ENCODE measurements around the gene KIF15.
"Not testable (repeated sequence)": the region's sequence is repeated elsewhere in the genome, so short reads cannot be mapped to it uniquely, and the experiment has no call there.

Gene KIF15

GRCh38 chr3:44761424-44762169 is at the start of gene KIF15, which contains the start of gene KIAA1143:
KIF15 (plus strand) TSS chr3:44761794; CDS start chr3:44761866, 72 bp downstream.
KIAA1143 (minus strand) TSS chr3:44761619; CDS start chr3:44761602, 17 bp downstream.
- DNase-seq, result peak; percentile 85

DNA sequence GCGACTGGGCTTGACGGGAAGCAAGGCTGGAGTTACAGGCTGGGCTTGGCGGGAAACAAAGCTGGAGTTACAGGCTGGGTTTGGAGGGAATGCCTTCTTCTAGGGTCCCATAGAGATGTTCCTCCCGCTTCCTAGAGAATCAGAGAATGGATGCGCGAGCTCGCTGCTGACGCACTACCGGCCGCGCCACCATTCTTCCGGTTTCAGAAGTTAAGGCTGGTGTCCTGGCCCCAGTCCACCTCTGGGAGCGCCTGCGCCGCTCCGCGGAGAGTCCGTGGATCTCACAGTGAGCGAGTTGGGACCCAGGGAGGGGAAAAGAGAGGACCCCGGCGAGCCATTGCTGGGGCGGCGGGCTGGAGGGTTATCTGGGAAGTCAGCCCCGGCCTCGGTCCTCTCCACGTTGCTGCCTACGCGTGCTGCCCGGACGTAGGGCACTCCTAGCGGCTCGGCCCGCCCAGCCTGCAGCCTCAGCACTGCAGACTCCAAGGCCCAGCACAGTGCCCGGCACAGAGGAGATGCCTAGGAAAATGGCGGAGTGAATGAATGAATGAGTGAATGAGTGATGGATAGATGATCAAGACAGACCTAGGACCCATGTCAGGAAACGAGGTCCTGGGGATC is 49.0 kb upstream of the KIF15 start, which contains the start of gene ZNF502:
ZNF502 (plus strand) TSS at position 206 of the 621 bp plus-strand sequence. CDS start 7,602 bp downstream, outside the sequence.
- peak; percentile 80 for DNase-seq

- no peak for DNase-seq
These were observed 40.1 kb upstream of the KIF15 start for GRCh38 chr3:44721231-44722102.

DNA sequence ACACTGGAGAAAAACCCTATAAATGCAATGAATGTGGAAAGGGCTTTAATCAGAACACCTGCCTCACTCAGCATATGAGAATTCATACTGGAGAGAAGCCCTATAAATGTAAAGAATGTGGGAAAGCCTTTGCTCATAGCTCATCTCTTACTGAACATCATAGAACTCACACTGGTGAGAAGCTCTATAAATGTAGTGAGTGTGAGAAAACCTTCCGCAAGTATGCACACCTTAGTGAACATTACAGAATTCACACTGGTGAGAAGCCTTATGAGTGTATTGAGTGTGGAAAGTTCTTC is 39.5 kb upstream of the KIF15 start:
- no peak for DNase-seq

DNA sequence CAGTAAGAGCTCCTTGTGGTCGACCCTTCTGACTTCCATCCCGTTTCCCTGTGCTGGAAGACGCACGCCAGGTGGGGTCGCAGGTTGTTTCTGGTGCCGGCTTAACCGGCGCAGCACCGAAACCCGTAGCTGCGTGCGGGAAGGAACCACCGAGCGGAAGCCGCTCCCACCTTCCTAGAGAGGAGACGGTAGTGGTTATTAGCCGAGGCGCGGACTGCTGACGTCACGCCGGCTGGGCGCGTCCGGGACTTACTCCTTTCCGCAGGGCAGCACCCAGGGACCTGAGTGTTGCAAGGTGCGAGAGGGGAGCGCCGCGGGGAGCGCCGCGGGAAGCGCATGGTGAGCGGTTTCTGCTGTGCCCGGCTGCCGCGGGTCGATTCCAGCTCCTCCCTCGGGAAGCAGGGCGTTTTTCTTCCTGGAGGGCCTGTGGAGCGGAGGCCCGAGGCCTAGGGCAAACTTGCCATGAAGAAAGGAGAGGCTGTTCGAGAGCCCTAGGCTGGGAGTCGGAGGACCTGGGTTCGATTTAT is 32.1 kb upstream of the KIF15 start, which contains the start of gene ZNF501:
ZNF501 (plus strand) TSS at position 252 of the 527 bp plus-strand sequence. CDS start 4,787 bp downstream, outside the sequence.
- peak; percentile 77 for DNase-seq

- DNase-seq, result no peak
These were observed 26.9 kb upstream of the KIF15 start for GRCh38 chr3:44734646-44735168.

- no peak for DNase-seq
These were observed 532 bp upstream of the KIF15 start for GRCh38 chr3:44761101-44761423.

- peak; percentile 38 for DNase-seq
These were observed 630 bp downstream of the KIF15 start for GRCh38 chr3:44762170-44762677.

- no peak for DNase-seq
These were observed 1.1 kb downstream of the KIF15 start for GRCh38 chr3:44762690-44763089.

DNA sequence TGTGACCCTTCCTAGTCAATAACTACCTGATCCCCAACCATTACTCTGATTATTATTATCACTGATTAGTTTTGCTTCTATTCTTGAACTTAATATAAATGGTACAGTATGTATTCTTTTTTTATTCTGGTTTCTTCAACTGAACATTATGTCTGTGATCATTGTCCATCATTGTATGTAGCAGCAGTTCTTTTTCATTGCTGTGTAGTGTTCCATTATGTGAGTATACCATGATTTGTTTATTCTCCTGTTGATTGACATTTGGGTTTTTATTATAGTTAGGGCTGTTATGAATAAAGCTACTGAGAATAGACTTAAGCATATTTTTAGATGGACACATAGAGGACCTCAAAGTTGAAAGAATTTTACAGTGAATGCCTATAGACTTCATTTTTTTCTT is 2.7 kb downstream of the KIF15 start:
- DNase-seq, result no peak

DNA sequence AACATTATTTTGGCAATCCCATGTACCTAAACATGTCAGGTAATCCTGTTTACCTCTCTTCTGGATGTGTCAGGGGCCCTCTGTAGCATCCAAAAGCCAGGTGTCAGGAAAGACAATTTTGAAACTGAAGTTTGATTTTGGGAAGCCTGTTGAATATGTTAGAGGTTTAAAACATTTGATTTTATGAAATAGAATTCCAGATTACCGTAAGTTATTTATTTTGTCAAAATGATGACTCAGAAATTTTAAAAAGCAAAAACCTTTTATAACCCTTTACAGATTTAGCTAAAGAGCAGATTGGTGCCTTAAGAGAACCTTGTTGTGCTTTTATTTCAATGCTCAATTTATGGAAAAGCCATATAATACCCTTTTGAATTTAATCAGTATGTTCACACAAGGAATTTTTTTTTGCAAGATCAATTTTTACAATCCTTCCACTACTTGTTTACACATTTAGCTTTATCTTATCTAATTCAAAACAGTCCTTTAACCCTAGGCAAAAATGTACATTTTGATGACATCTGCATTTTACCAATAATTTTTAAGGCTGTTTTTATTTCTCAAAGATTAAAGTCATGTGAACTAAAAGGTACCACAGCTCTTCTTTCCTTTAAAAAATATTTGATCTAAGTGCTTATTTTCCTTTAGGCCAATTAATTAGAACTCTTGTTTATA is 10.0 kb downstream of the KIF15 start:
- no peak for DNase-seq

GRCh38 chr3:44772099-44772442 is 10.5 kb downstream of the KIF15 start:
- no peak for DNase-seq

- DNase-seq, result no peak
These were observed 21.3 kb downstream of the KIF15 start for GRCh38 chr3:44782891-44783290.

DNA sequence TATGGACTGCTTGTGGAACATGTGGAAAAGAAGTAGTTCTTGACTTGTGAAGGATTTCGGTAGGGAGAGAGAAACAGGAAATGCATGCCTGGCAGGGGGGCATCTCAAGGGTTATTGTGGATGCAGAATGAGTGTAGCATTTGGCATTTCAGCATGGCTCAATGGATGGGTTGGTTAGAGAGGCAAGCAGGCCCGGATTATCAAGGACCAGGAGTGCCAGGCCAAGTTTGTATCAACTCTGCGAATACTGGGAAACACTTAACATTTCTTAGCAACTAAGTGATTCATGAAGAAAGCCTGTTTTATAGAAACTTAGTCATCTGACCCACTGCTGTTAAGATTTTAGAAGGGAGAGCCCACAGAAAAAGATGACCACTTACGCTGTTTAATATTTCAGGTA is 33.6 kb downstream of the KIF15 start:
- no peak for DNase-seq

- no peak for DNase-seq
These were observed 40.4 kb downstream of the KIF15 start for GRCh38 chr3:44802011-44802410.

DNA sequence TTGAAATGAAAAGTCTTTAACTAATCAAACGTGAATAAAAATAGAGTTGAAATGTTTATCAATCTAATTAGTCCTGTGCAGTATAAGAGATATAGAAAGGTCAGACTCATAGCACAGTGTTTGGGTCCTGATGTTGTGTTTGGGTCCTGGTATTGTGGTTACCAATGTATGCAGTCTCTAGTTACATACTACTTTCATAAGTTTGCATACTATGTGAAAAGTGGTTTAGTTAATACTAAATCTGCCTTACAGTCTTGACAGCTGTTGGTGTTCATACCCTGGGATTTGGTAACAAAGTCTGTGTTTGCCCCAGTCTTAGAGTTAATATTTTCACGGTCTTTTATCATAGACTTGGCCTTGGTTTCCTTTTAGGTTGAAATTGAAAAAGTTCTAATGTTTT is 41.7 kb downstream of the KIF15 start:
- DNase-seq, result no peak

GRCh38 chr3:44805960-44806359 is 44.4 kb downstream of the KIF15 start:
- DNase-seq, result no peak

DNA sequence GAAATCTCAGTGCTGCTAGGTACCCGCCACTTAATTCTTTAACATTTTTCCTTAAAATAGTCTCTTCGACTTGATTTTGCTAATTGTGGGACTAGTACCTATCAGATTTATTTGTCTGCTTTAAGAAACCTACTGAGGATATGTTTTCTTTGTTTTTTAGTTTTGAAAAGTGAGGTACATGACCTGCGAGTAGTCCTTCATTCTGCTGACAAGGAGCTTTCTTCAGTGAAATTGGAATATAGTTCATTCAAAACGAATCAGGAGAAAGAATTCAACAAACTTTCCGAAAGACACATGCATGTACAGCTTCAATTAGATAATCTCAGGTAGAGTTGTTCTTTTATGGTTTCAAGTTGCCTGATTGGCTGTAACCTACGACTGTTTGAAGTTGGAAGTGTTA is 53.2 kb downstream of the KIF15 start:
- DNase-seq, result no peak

GRCh38 chr3:44816334-44816733 is 54.7 kb downstream of the KIF15 start:
- DNase-seq, result not testable (repeated sequence)

- not testable (repeated sequence) for DNase-seq
These were observed 59.6 kb downstream of the KIF15 start for GRCh38 chr3:44821206-44821605.

DNA sequence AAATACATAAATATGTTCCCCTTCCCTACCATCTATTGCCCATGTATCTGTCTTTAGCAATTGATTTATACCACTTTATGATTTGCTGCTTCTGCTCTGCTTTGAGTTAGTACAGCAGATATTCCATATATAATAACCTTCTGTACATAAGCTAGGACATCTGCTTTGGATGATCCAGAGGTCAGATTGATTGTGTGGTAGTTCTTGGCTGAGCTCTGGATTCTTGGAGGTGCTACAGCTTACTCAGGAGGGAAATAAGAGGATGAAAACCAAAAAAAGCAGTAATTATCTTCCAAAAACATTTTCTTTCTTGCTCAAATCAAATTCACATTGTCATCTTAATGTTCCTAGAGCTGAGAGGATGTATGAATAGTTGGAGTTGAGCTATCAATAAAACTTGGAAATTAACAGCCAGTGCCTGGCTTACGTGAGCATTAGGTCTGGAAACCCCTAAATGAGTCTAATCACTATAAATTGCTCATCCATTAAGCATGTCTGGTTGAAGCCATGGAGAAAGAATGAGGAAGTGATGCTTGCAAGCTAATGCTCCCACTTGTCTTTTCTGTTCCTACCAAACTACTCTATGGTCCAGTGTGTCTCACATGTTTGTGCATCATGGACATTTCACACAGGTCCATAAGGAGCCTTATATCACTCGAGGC is 63.8 kb downstream of the KIF15 start:
- no peak for DNase-seq

DNA sequence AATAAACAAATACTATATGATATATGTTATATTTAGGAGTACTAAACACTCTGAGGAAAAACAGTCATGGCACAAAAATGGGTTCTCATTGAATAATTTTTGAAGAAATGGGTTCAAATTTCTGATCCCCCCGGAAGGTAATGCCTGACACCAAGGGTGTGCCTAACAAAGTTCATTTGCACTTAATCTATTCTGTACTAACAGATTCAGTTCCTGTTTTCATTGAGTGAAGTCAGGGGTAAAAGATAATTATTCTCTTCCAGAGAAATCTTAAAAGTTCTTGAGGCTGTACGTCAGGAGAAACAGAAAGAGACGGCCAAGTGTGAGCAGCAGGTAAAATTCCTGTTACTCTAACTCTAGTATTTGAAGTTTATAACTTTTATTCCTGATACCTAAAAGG is 65.6 kb downstream of the KIF15 start:
- DNase-seq, result no peak
